HepG2 (cell line): Measurements from ENCODE around the gene CCDC9B. TPM values are rescaled to one million over a fixed set of nuclear protein-coding genes. Genes with fewer than 3 reads are reported as not detected.

Experiments
- ARNTL ChIP-seq: sonication (generic); formaldehyde crosslinking; IDR thresholded peaks from 2 replicates; pipeline ENCODE4 v1.4.0; 2020; ENCODE audit warnings: mild to moderate bottlenecking, missing genetic modification reagents
- CBX2 ChIP-seq, 2 experiments: fragments of 200-600 bp in 1 of 2; sonication (generic); formaldehyde crosslinking in 1 of 2; IDR thresholded peaks; 2 replicates each; pipeline versions ENCODE4 v1.7.0 to v1.8.1; 2018 to 2022; ENCODE audit warnings: low read depth in 2 of 2, low read length in 1 of 2, mild to moderate bottlenecking in 1 of 2, missing genetic modification reagents in 1 of 2
- CEBPB ChIP-seq: IDR thresholded peaks from 2 replicates; pipeline ENCODE4 v1.6.1; 2011; ENCODE audit warnings: low read depth, low read length, improper control_type of control experiment, borderline replicate concordance
- CSRNP2 ChIP-seq: sonication (generic); formaldehyde crosslinking; conservative IDR thresholded peaks from 2 replicates; pipeline ENCODE4 v1.8.0; 2022; ENCODE audit warnings: low read depth, missing genetic modification reagents
- ISL2 ChIP-seq: sonication (generic); formaldehyde crosslinking; IDR thresholded peaks from 2 replicates; pipeline ENCODE4 v1.5.0; 2020; ENCODE audit warnings: missing genetic modification reagents
- KDM3A ChIP-seq: IDR thresholded peaks from 2 replicates; pipeline ENCODE4 v1.6.1; 2018; ENCODE audit warnings: low read depth, missing compliant biosample characterization
- MATR3 ChIP-seq: sonication (generic); formaldehyde crosslinking; IDR thresholded peaks from 2 replicates; pipeline ENCODE4 v1.4.0; 2020; ENCODE audit warnings: missing genetic modification reagents
- MXD4 ChIP-seq: IDR thresholded peaks from 2 replicates; pipeline ENCODE4 v1.6.1; 2016; ENCODE audit warnings: mild to moderate bottlenecking, missing biosample characterization, missing genetic modification reagents
- NCOR1 ChIP-seq: fragments of 200-600 bp; sonication (generic); IDR thresholded peaks from 2 replicates; pipeline ENCODE4 v1.7.0; 2017; ENCODE audit warnings: antibody characterized with exemption, low read length, borderline replicate concordance
- PITX1 ChIP-seq: sonication (generic); formaldehyde crosslinking; IDR thresholded peaks from 2 replicates; pipeline ENCODE4 v1.5.1; 2020; ENCODE audit warnings: mild to moderate bottlenecking, missing genetic modification reagents
- REL ChIP-seq: sonication (generic); formaldehyde crosslinking; conservative IDR thresholded peaks from 2 replicates; pipeline ENCODE4 v1.8.0; 2022; ENCODE audit warnings: mild to moderate bottlenecking, missing genetic modification reagents, moderate library complexity
- SOX13 ChIP-seq, 3 experiments: fragments of 450-650 bp in 1 of 3; sonication (generic) in 1 of 3; formaldehyde crosslinking in 1 of 3; IDR thresholded peaks in 2 of 3; conservative IDR thresholded peaks in 1 of 3; 2 replicates each; pipeline versions ENCODE4 v1.5.0 to v1.6.1; 2016 to 2020; ENCODE audit warnings: antibody characterized with exemption in 1 of 3, mild to moderate bottlenecking in 1 of 3, missing compliant biosample characterization in 1 of 3, missing genetic modification reagents in 1 of 3, moderate library complexity in 1 of 3
- ZC3H4 ChIP-seq: sonication (generic); formaldehyde crosslinking; IDR thresholded peaks from 2 replicates; pipeline ENCODE4 v1.4.0; 2020; ENCODE audit warnings: missing genetic modification reagents, borderline replicate concordance
- ZGPAT ChIP-seq: IDR thresholded peaks from 2 replicates; pipeline ENCODE4 v1.6.1; 2016; ENCODE audit warnings: mild to moderate bottlenecking
- ZNF138 ChIP-seq: sonication (generic); formaldehyde crosslinking; IDR thresholded peaks from 2 replicates; pipeline ENCODE4 v1.5.0; 2020; ENCODE audit warnings: mild to moderate bottlenecking, low read depth, missing genetic modification reagents
- ZNF253 ChIP-seq: sonication (generic); formaldehyde crosslinking; IDR thresholded peaks from 2 replicates; pipeline ENCODE4 v1.8.0; 2022; ENCODE audit warnings: mild to moderate bottlenecking, missing genetic modification reagents, borderline replicate concordance
- ZNF644 ChIP-seq: IDR thresholded peaks from 2 replicates; pipeline ENCODE4 v1.6.1; 2016; ENCODE audit warnings: low read depth
- ZNF646 ChIP-seq: sonication (generic); formaldehyde crosslinking; IDR thresholded peaks from 2 replicates; pipeline ENCODE4 v1.9.0; 2021; ENCODE audit warnings: mild to moderate bottlenecking, missing genetic modification reagents
- ZNF746 ChIP-seq: sonication (generic); formaldehyde crosslinking; IDR thresholded peaks from 2 replicates; pipeline ENCODE4 v1.8.0; 2022; ENCODE audit warnings: mild to moderate bottlenecking, missing genetic modification reagents
- polyA plus RNA-seq, 8 experiments: library from polyadenylated mRNA; depleted of rRNA in 3 of 8; stranded (reverse) in 7 of 8; unstranded in 1 of 8; fragments of >200 nt; fragmentation: Illumina TruSeq in 4 of 8; extraction: Trizol in 4 of 8; gene quantifications; 2 replicates each; pipeline versions ENCODE4 v1.2.1 to v1.2.3, GENCODE V29; 2011 to 2016; ENCODE audit warnings: low read depth in 4 of 8, missing spikeins in 1 of 8, mixed read lengths in 1 of 8; ENCODE audit not compliant: insufficient read depth in 1 of 8
- total RNA-seq, 5 experiments: library from RNA; depleted of rRNA; stranded (reverse); fragments of >200 nt; fragmentation: Illumina TruSeq; extraction: Trizol; gene quantifications; 2 replicates each; pipeline ENCODE4 v1.2.3, GENCODE V29; 2016; ENCODE audit warnings: low read depth in 1 of 5

Gene CCDC9B
- total and polyA plus RNA-seq, 2 of the 13 experiments (the other 11 are each of a cell fraction or from before 2014, with no cell fraction given): 0.98 to 1.6 TPM

GRCh38 chr15:40388941-40389823, 48.4 kb upstream of the CCDC9B start (continued):
- TF ChIP-seq CBX2 (IDR thresholded peaks at IDR 0.05; ENCODE audit: low read depth, low read length): no peak
- TF ChIP-seq CBX2 (CRISPR knock-in tag; IDR thresholded peaks at IDR 0.05; ENCODE audit: low read depth): no peak
- TF ChIP-seq ZNF253 (CRISPR knock-in tag): no peak
- TF ChIP-seq ZGPAT (CRISPR knock-in tag): peak; percentile 24; the same call in 1 of the 2 replicates
- TF ChIP-seq NCOR1: no peak
- no peak for TF ChIP-seq CSRNP2 (CRISPR knock-in tag)
- no peak for TF ChIP-seq ZNF644 (CRISPR knock-in tag)
- no peak for TF ChIP-seq ZNF646 (CRISPR knock-in tag)
- no peak for TF ChIP-seq PITX1 (CRISPR knock-in tag)
- no peak for TF ChIP-seq MATR3 (CRISPR knock-in tag)
- no peak for TF ChIP-seq ZC3H4 (CRISPR knock-in tag)
- TF ChIP-seq SOX13 (IDR thresholded peaks at IDR 0.05): no peak
- peak in 1 of 2 experiments; percentile 54; a peak in 1 of 4 replicates for TF ChIP-seq SOX13 (CRISPR knock-in tag; conservative IDR thresholded peaks at IDR 0.05 in 1 of 2, IDR thresholded peaks at IDR 0.05 in 1 of 2)
- TF ChIP-seq MXD4: no peak
- no peak for TF ChIP-seq ARNTL (CRISPR knock-in tag)
- no peak for TF ChIP-seq REL (CRISPR knock-in tag)
- TF ChIP-seq ISL2 (CRISPR knock-in tag): no peak
- no peak for TF ChIP-seq ZNF138 (CRISPR knock-in tag)
- peak; percentile 87 for TF ChIP-seq CEBPB
- TF ChIP-seq KDM3A: no peak
- TF ChIP-seq ZNF746 (CRISPR knock-in tag): no peak
